Measurements from ENCODE around the gene BAZ1A. TPM values are rescaled to one million over a fixed set of nuclear protein-coding genes. Genes with fewer than 3 reads are reported as not detected.

The BAZ1A gene
- total RNA-seq, 2 donors from 2014 or later: 25.3 to 31.5 TPM

- no peak overlapping the region for H3K4me3 ChIP-seq
- intact Hi-C loops (cut with DNase I): no loop called here
- H3K27me3 ChIP-seq (replicated peaks; ENCODE audit: insufficient read depth): no peaks in the 10 kb centered on the region
- no peak for DNase-seq (ENCODE audit: low spot score)
- H3K27ac ChIP-seq: no peak overlapping the region
- TF ChIP-seq CTCF (IDR thresholded peaks at IDR 0.05) (no peak), POLR2AphosphoS5 (IDR thresholded peaks at IDR 0.05) (no peak), POLR2A (IDR thresholded peaks at IDR 0.05) (no peak)
- no peaks in the 10 kb centered on the region for H3K4me1 ChIP-seq (replicated peaks)
- H3K9me3 ChIP-seq: no peaks in the 10 kb centered on the region
- WGBS: 51% methylated on average over 3 of the region's 3 CpGs
- H3K36me3 ChIP-seq: no peaks in the 10 kb centered on the region
Measured at GRCh38 chr14:34707722-34708121, 167.4 kb downstream of the BAZ1A start.

Small RNA genes within 50 kb of the gene (small RNA-seq; reads per million reads assigned to genes)
- 0 reads per million in 2 donors for gene AL121603.1
- 0 reads per million in 2 donors for gene RNU7-41P

Other genes starting within 250 kb of the BAZ1A start
- gene SNX6, start 245.2 kb downstream of the BAZ1A start, total RNA-seq: 100 to 1,000 TPM; 116 to 128 TPM
- 10 to 100 TPM; 46.3 to 79.2 TPM for gene CFL2, start 160.8 kb downstream of the BAZ1A start, total RNA-seq
- gene SRP54, start 107.6 kb upstream of the BAZ1A start, total RNA-seq: 10 to 100 TPM; 54.9 to 70.0 TPM
- gene FAM177A1, start 170.9 kb upstream of the BAZ1A start, total RNA-seq: 10 to 100 TPM; 58.1 to 89.8 TPM
- 10 to 100 TPM; 16.1 to 20.9 TPM for gene PPP2R3C, start 246.6 kb upstream of the BAZ1A start, total RNA-seq
- 10 to 100 TPM; 19.7 to 27.9 TPM for gene PRORP, start 247.2 kb upstream of the BAZ1A start, total RNA-seq

All from prostate gland (tissue), 2 donors.